Measurements from ENCODE around the gene HEXA.

Gene HEXA

GRCh38 chr15:72318408-72318942 is 57.3 kb downstream of the HEXA start:
- peak; percentile 40 for DNase-seq

- DNase-seq = no peak
These were observed 60.0 kb downstream of the HEXA start for GRCh38 chr15:72315706-72316370.

- DNase-seq = no peak
These were observed 61.9 kb downstream of the HEXA start for GRCh38 chr15:72313881-72314280.

GRCh38 chr15:72313448-72313840 is 62.4 kb downstream of the HEXA start:
- DNase-seq = no peak

- peak; percentile 56 for DNase-seq
These were observed 63.0 kb downstream of the HEXA start for GRCh38 chr15:72312605-72313447.

- DNase-seq = no peak
These were observed 68.8 kb downstream of the HEXA start for GRCh38 chr15:72307026-72307425.

- no peak for DNase-seq
These were observed 69.5 kb downstream of the HEXA start for GRCh38 chr15:72306211-72306785.

GRCh38 chr15:72304596-72304995 is 71.2 kb downstream of the HEXA start:
- DNase-seq = no peak

- no peak for DNase-seq
These were observed 72.9 kb downstream of the HEXA start for GRCh38 chr15:72302955-72303354.
